ENCODE results near the gene TARS2.

Gene TARS2

DNA sequence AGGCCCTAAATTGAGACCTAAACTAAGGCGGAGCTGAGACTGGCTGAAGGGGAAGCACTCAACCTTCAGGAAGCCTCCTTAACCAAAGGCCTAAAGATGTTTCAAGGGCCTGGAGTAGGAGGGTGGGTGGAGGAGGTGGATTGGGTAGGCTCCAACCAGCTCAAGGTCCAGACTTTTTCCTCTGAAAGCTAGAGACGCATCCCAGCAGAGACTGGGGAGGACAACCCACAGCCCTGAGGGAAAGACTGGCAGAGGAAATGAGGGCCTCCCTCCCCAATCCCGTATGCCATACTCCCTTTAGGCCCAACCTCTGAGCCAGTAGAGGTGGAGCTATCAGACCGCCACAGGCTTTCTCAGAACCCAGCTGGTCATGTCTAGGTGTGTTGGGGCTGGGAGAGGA, 21.8 kb downstream of the TARS2 start:
- DNase-seq: no peak

DNA sequence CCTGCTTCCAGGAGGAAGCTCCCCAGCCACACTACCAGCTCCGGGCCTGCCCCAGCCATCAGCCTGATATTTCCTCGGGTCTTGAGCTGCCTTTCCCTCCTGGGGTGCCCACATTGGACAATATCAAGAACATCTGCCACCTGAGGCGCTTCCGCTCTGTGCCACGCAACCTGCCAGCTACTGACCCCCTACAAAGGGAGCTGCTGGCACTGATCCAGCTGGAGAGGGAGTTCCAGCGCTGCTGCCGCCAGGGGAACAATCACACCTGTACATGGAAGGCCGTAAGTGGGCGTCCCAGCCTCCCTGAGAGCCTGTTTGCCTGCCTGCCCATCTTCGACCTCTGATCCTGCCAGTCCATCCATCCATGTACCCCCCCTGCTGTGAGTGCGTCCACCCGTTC, 24.3 kb downstream of the TARS2 start:
- no peak for DNase-seq

DNA sequence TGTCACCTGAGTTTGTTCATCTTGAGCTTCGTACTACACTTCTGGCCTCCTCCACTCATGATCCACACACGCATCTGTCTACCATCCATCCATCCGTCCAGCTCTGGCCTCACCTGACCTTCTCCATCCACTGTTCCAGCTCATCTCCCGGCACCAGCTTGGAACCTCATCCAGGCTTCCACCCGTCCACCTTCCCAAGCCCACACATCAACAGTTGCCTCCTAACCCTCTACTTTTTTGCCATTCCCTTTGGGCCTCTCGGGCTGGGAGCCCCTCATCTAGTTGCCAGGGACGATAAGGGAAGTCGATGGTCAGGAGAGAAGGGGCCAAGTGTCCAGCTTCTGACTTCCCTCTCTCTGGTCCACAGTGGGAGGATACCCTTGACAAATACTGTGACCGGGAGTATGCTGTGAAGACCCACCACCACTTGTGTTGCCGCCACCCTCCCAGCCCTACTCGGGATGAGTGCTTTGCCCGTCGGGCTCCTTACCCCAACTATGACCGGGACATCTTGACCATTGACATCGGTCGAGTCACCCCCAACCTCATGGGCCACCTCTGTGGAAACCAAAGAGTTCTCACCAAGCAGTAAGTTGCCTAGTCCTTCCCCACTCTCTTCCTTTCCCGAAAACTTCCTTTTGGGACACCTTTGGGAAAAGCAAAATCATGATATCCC, 24.9 kb downstream of the TARS2 start:
- DNase-seq: no peak

DNA sequence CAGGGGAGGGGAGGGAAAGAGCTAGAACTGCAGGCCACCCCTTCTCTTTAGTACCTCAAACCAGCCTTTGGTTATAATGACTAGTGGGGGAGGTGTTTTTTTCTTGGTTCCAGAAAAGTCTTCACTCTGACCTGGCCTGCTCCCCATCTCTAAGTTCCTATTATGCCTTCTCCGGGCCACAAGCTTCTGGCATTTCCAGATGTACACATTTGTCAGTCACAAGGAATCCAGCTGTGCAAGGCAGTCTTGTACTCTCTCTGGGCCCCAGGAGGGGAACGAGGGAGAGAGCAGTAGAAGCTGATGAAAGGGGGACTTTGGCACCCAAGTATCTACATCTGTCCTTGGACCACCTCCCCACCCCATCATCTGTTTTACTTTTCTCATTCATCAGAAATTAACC, 25.6 kb downstream of the TARS2 start:
- no peak for DNase-seq

DNA sequence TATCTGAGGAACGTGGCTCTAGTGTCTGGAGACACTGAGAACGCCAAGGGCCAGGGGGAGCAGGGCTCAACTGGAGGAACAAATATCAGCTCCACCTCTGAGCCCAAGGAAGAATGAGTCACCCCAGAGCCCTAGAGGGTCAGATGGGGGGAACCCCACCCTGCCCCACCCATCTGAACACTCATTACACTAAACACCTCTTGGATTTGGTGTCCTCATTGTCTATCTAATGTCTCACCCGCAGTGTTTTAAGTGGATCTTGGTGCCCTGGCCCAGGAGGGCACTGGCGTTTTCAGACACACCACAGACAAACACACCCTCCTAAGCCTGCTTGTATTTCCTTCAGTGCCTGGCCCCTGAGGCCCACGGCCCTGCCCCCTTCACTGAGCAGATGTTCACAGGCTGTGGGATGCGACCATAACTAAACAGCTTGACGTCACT, 26.2 kb downstream of the TARS2 start:
- no peak for DNase-seq

DNA sequence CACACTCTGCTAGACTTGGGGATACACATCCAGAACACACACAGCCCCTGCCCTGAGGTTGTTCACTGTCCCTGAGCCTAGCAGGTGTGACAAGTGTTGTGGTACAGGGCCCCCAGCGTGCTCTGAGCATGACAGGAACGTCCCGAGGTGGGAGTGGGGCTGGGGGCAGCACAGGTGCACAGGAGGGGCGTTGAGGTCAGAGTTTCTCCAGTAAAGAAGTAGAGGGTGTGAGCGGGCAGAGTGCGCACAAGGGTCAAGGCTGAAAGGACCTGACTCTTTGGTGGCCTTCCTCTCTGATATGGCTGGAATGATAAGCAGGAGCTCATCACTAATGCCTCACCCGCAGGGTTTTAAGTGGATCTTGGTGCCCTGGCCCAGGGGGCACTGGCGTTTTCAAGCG, 27.0 kb downstream of the TARS2 start:
- no peak for DNase-seq

DNA sequence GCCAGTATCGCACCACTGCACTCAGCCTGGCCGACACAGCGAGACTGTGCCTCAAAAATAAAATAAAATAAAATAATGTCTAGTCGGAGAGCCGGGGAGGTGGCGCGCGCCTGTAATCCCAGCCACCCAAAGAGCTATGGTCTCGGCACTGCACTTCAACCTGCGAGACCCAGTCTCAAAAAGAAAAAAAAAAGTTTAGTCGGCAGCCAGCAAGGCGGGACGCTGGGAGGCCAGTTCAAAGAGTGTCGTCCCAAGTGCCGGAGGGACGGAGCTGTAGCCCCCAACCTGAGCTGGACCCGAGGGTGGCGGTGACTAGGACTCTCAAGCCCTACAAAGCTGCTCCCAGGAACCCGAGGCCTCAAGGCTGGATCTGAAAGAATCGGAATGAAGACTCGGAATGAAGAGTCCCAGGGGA, 27.7 kb downstream of the TARS2 start:
- no peak for DNase-seq

DNA sequence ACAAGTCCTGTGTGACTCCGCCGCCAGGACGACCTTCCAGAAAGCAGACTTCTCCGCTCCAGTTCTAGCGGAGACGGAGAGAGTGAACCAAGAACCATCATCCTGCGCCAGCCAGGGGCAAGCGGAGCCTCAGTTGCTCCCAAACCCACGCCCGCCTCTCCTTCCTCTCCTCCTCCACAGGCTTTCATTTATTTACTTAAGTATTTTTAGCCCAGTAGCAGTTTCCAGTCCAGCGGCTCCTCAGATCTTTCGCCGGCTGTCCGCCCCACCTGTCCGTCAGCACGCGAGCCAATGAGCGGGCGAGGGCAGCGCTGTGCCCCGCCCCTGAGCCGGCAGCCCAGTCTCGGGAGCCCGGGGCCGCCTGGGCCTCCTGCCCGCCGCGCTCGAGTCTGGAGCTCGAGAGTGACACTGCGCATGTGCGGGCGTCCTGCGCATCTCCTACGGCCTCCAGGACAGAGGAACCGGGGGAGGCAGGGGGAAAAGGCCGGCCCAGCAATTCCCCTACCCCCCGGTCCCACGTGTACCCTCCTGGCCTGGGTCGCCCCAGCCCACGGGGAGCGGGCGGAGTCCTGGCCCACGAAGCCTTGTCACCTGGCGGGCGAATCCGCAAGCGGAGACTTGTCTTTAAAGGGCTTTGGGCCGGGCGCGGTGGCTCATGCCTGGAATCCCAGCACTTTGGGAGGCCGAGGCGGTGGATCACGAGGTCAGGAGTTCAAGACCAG, 28.3 kb downstream of the TARS2 start, which contains the start of gene FALEC:
Gene FALEC (plus strand): TSS at position 425 of the 722 bp plus-strand sequence.
- DNase-seq: peak; percentile 96

DNA sequence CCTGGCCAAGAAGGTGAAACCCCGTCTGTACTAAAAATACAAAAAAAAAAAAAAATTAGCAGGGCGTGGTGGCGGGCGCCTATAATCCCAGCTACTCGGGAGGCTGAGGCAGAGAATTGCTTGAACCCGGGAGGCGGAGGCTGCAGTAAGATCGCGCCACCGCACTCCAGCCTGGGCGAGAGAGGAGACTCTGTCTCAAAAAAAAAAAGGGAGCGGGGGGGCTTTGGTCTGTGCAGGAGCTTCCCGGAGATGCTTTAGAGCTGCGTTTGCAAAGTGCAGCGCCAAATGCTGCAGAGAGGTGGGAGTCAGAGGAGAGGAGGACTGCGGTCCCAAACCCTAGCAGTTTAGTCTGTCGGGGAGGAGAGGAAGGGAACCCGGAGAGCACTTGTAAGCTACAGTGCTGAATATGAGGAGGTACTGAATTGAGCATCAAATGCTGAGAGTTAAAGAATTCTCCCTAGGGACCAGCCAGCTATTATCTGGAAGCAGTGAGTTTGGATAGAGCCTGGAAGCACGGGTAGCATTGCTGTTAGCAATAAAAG, 28.9 kb downstream of the TARS2 start:
- DNase-seq: peak; percentile 34

DNA sequence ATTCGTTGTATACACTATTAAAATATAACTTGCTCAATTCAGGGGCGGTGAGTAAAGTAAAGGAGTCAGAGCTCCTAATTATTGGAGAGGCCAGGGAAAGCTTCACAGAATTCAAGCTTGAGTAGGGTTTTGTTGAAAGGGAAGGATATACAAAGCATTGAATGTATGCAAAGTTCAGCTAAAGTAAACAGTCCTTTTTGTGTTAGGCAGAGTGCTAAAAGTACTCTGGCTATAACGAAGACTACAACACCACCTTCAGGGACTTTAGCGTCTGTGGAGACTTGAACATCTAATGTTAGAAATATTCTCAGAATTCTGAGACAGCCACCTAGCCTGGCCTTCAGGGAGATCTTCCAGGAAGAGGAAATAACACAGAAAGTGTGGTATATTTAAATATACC, 29.4 kb downstream of the TARS2 start:
- DNase-seq: no peak

DNA sequence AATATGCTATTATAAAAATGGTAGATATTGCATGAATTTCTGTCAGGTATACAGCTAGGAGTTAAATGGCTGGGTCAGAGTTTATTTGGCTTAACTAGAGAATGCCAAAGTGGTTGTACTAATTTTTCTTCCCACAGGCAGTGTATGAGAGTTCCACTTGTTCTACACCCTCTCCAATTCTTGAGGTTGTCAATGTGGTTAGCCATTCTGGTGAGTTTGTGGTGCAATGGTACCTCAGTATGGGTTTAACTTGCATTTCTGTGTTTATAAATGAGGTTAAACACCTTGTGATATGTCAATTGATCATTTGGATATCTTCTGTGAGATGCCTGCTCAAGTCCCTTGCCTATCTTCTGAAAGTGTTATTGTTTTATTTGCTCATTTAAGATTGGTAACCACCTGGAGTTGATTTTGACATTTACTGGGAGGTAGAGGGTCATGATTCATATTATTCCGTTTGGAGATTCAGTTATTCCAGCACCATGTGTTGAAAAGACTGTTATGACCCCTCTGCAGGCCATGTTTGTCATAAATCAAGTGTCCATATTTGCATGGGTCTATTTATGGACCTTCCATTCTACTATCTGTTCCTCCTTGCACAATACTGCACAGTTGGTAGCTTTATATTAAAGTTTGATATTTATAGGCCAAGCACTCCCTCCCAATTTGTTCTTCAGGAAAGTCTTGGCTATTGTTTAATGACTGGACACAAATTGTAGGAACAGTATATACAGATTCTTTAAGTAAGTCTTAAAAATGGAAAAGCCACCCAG, 34.2 kb downstream of the TARS2 start:
- DNase-seq: no peak

DNA sequence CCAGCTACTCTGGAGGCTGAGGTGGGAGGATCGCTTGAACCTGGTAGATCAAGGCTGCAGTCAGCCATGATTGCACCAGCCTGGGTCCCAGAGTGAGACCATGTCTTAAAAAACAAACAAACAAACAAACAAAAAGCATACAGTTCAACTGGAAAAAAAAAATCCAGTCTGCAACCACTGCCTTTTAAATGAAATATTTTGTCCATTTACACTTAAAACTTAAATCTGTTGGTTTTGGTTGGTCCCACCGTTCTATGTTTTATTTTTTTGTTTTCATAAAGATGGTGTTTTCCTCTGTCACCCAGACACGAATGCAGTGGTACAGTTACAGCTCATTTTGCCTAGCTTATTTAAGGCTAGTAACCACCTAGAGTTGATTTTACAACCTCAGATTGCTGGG, 38.1 kb downstream of the TARS2 start:
- DNase-seq: no peak

DNA sequence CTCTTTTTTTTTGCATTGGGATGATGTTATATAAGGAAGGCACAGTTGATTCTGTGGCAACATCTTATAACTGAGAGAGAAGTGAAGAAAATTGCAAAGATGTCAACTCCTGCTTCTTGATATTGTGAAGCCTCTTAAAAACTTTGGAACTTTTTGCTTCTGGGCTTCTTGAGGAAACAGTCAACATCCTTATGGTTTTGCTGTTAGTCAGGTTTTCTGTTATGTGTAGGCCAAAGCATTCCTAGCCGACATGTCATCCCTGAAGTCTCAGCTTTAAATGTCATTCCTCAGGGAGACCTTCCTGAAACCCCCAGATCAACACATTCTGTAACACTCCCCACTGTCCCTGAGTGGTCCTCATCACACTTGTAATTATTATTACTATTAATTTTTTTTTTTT, 41.0 kb downstream of the TARS2 start:
- DNase-seq: peak; percentile 84

DNA sequence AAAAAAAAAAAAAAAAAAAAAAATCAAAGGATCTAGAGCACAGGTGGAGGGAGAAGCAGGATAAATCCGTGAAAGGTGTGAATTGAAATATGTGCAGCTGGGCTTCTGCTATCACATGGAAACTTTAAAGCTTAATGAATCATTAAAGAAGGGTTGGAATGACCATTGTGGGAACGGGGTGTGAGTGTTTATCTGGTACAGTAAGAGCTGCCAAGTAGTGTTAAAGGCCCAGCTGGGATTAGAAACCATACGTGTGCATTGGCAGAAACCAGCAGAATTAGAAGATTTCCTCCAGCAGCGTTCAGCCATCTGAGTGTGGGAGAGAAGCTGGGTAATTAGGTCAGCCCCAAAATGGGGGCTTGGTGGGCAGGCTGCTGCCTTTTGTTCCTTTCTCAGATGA, 41.8 kb downstream of the TARS2 start:
- peak; percentile 71 for DNase-seq

DNA sequence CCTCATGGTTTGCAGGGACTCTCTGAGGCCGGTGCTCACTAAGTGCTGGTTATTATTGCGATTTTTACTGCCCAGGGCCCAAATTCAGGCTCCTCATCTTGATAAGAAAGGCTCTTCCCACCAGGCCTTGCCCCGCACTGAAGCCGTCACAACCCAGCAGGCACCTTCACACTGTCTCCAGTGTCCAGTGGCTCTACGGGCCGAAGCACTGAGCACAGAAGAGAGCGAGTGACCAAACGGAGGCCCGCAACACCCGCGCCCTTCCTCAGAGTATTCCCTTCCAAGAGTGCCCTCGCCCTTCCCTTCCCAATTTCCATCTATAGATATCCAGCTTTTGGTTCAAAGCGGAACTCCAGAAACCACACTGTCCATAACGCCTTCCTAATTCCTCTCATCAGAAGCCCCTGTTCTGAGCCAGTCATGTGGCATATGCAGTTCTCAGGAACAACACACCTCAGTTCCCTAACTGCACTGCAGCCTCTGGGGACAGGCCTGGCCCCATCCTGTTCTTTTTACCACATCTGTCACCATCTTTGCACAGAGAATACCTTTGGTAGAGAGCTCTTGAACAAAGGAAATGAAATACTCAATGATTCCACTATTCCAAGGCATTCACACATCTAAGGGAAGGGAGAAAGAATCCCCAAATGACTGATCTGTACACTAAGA, 43.4 kb downstream of the TARS2 start:
- no peak for DNase-seq

DNA sequence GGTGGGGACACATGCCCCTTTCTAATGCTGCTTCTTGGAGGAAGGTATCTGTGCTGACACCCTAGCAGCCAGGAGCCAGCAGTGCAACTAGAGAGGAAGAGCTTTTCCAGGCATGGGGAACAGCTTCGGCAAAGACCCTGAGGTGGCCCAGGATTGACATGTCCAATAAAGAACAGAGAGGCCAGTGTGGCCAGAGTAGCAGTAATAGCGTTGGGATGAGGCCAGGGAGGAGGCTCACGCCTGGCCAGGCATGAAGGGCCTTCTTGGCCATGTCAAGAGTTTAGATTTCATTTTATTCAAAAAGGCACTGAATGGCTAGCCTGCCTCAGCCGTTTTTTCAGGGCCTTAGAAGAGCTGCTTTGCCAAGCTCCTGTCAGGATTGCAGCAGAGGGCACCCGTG, 45.6 kb downstream of the TARS2 start:
- no peak for DNase-seq

DNA sequence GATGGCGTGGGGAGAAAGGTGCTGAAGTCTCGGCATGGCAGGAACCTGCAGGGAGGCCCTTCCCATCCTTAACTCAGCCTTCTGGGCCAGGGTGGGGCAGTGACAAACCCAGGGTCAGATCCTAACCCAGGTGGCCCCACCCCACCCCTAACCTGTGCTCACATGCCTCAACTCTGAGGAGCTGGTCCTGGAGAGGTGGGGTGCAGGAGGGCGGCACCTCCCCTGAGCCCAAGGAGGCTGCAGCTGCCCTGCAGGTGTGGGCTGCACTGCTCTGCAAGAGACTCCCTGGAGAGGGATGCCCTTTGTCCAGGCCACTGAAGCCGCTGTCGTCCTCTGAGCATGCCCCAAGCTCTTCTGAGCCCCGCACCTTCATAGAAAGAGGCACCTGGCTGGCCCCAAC, 46.8 kb downstream of the TARS2 start:
- DNase-seq: no peak

DNA sequence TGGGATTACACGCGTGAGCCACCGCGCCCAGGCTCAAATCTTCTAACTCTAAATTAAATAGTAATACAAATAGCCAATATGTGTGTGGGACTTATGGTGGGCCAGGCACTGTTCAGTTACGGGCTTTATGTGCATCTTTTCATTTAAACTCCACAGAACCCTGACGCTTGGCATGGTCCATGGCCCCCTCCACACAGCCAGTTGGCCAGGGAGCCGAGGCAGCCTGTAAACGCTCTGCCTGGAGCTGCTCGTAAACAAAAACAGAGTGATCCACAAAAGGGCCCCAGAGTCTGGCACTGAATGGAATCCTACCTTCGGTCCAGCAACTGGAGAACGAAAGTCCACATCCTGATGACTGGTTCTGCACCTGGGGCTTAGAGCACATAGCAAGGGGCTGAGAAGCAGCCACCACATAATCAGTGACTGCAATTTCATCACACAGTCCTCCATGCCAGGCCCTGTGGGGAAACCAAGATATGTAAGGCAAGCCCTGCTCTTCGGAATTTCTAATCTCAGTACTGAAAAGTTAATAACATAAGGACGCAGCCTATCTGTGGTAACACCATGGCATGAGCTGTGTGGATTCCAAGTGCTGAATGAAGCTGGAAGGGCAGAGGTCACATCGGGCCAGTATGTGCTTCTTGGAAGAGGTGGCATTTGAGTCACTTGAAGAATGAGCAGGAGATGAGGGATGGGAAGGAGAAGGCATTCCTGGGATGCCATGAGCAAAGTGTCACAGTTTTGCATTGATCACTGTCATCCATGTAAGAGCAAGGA, 48.5 kb downstream of the TARS2 start:
- DNase-seq: peak; percentile 74

DNA sequence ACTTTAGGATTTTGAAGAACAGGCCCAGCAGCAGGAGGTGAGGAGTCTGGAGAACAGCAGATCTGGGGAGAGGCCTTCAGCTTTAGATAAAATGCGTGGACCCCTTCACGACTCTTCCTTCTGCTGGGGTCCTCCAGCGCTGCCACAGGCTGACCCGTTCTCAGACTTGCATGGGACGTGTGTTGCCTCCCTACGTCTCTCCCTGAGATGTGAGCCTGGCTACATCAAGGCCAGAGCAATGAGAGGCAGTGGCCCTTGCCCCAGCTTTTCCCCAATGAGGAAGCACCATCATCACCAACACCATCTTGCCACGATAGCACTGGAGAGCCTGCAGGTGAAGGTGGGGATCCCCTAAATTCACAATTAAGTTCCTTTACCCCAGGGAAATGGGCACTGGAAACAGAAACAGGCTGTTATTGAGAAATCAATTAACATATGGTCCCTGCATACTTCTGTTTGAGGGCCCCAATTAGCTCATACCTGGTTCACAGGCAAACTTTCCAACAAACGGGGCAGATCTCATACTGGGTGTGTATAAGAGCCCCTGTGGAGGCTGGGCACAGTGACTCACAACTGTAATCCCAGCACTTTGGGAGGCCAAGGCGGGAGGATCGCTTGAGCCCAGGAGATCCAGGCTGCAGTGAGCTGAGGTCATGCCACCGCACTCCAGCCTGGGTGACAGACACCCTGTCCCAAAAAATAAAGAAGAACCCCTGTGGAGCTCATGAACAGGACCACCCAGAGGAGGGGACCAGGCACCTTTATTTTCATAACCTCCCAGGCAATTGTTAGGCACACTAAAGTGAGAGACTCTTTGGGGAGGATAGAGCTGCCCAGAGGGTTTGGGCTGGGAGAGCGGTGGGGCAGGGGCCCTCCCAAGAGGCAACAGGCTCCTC, 49.9 kb downstream of the TARS2 start:
- DNase-seq: peak; percentile 46

DNA sequence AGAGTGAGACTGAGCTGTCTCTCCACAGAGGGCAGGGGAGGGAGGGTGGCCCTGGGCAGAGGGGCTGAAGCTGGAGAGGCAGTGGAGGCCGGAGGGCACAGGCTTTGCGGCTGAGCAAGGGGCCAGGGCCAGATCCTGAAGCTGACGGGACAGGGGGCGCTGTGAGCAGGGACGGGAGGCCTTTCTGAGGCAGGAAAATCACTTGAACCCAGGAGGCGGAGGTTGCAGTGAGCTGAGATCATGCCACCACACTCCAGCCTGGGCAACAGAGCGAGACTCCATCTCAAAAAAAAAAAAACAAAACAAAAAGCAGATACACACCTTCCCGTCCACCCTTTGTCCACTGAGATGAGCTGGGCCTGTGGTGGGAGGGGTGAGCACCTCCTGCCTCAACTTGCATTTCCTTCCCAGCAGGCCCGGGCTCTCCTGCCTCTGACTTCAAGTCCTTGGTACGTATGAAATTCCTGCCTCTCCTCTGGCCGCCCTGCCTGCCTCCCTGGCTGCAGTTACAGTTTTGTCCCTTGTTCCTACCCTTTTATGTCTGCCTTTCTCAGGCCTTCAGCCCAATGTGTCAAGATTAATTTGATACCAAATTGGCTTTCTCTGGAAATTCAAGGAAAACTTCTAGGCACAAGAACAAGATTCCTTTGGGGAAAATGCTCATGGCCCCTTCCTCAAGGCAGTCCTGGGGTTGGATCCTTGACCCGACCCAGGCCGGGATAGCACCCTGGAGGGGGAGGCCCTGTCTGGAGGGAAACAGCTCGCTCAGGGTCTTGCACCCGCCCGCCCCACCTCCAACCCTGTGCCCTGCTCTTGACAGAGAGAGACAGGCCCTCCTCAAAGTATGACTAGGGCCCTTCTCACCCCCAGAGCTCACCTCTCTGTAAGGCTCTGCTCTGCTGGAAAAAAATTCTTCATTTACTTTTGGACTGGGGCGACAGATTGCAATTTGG, 50.8 kb downstream of the TARS2 start:
- DNase-seq: peak; percentile 90

All from fibroblast of skin of right biceps (primary cell).